Endodermal cell (in vitro differentiated cells): ENCODE measurements around the gene KAZN. TPM values are rescaled to one million over a fixed set of nuclear protein-coding genes. Genes with fewer than 3 reads are reported as not detected.

Experiments
- DNase-seq: peaks from one replicate; pipeline ENCODE4 v3.0.0-alpha.2; 2017
- H3K27ac ChIP-seq: 2 replicates; pipeline ENCODE4 v1.5.1; 2013; ENCODE audit warnings: mild to moderate bottlenecking, low read depth, low read length, moderate library complexity
- H3K27me3 ChIP-seq: 2 replicates; pipeline ENCODE4 v1.6.1; 2013; ENCODE audit warnings: mild to moderate bottlenecking, low read length, moderate library complexity; ENCODE audit not compliant: insufficient read depth, control insufficient read depth, poor library complexity, severe bottlenecking
- H3K36me3 ChIP-seq: 2 replicates; pipeline ENCODE4 v1.7.0; 2013; ENCODE audit warnings: mild to moderate bottlenecking, low read length, moderate library complexity; ENCODE audit not compliant: control insufficient read depth, insufficient read depth
- H3K4me1 ChIP-seq: one replicate; pipeline ENCODE4 v1.7.0; 2013; ENCODE audit warnings: low read length; ENCODE audit not compliant: control insufficient read depth, insufficient read depth
- H3K4me3 ChIP-seq: 2 replicates; pipeline ENCODE4 v1.5.1; 2013; ENCODE audit warnings: mild to moderate bottlenecking, low read length, moderate library complexity
- H3K9ac ChIP-seq: 2 replicates; pipeline ENCODE4 v1.6.1; 2013; ENCODE audit warnings: mild to moderate bottlenecking, low read length, moderate library complexity; ENCODE audit not compliant: poor library complexity, severe bottlenecking; ENCODE audit errors: extremely low read depth
- H3K9me3 ChIP-seq: 2 replicates; pipeline ENCODE4 v1.6.1; 2013; ENCODE audit warnings: mild to moderate bottlenecking, low read length, moderate library complexity; ENCODE audit not compliant: control insufficient read depth
- H3K27ac Mint-ChIP-seq: 2 replicates; pipeline ENCODE4 v1.8.0; 2020; ENCODE audit warnings: mixed read lengths
- H3K27me3 Mint-ChIP-seq: 2 replicates; pipeline ENCODE4 v1.8.0; 2021; ENCODE audit warnings: mild to moderate bottlenecking, mixed read lengths; ENCODE audit not compliant: insufficient read depth
- H3K36me3 Mint-ChIP-seq: 2 replicates; pipeline ENCODE4 v1.8.0; 2020; ENCODE audit warnings: low read depth, mixed read lengths
- H3K4me1 Mint-ChIP-seq: 2 replicates; pipeline ENCODE4 v1.8.0; 2020; ENCODE audit warnings: mixed read lengths
- H3K4me3 Mint-ChIP-seq: 2 replicates; pipeline ENCODE4 v1.8.0; 2020; ENCODE audit warnings: mild to moderate bottlenecking, moderate library complexity, mixed read lengths
- H3K9me3 Mint-ChIP-seq: 2 replicates; pipeline ENCODE4 v1.8.0; 2020; ENCODE audit warnings: mild to moderate bottlenecking, mixed read lengths
- WGBS, 2 experiments: methylation state at CpG; one replicate each; pipeline versions ENCODE4 v1.1.5 to v1.1.7; 2013; ENCODE audit warnings: missing lambda C conversion rate in 2 of 2, mixed read lengths in 1 of 2; ENCODE audit not compliant: insufficient coverage in 1 of 2, insufficient read length in 1 of 2; 5-methylcytosine and 5-hydroxymethylcytosine counted together
- total RNA-seq, 2 donors: library from RNA; stranded (reverse); fragmentation: NEBNext Ultra II Directional in 1 of 2; extraction: Animal tissue kit (Norgen Biotek cat#: 25700) in 1 of 2; gene quantifications; 2 replicates in 1 of 2; 3 replicates in 1 of 2; pipeline ENCODE4 v1.2.1, GENCODE V29; 2021
- TF ChIP-seq, protein P1 (sequence below): fragments of 200-600 bp; sonication (generic); conservative IDR thresholded peaks from 2 replicates; pipeline ENCODE4 v1.5.0; 2021; ENCODE audit warnings: antibody characterized with exemption, mild to moderate bottlenecking

KAZN gene
- total RNA-seq, 2 donors from 2014 or later, result 12.4 to 13.9 TPM

DNA sequence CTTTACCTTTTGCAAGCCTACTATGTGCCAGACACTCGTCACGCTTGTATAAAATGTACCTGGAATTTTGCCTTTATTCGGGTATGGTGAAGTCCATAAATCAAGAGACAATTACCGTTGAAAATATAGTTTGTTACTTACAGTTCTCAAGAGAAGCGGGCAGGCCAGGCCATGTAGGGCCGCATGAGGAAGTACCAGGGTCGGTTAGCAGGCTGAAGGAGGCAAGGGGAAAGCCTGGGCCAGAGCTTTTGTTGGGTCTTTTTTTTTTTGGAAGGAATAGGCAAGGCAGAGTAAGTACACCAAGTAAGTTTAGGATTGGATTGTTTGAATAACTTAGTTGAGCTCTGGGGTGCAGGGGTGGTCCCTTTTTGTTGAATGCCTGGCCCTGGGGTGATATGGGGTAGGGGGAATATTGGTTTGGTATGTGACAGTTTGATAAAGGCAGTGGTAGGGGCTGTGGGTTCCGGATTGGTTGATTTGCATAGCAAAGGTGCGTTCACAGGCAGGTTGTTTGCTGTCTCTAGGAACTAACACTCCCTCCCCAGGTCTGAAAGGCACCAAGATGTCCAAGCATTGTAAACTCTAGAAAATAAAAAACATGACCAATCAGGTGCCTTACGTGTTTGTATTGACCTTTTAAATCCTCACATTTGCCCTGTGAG lies 80.7 kb downstream of the KAZN start:
- Mint-ChIP-seq H3K4me3 (peak overlapping the region; percentile 38), H3K27me3 (no peaks in the 10 kb centered on the region), H3K27ac (peak overlapping the region; percentile 72), H3K4me1 (peaks cover 47% of the 10 kb centered on the region), H3K9me3 (peaks cover 11% of the 10 kb centered on the region), H3K36me3 (no peaks in the 10 kb centered on the region)
- Histone ChIP-seq H3K36me3 (no peaks in the 10 kb centered on the region), H3K9ac (no peak overlapping the region), H3K9me3 (peaks cover 14% of the 10 kb centered on the region), H3K4me1 (peaks cover 17% of the 10 kb centered on the region), H3K27me3 (no peaks in the 10 kb centered on the region), H3K27ac (no peak overlapping the region), H3K4me3 (no peak overlapping the region)
- DNase-seq, result no peak
- WGBS, 2 experiments, result 82 to 89% methylated on average over 8 to 10 of the region's 10 CpGs
- TF ChIP-seq, protein P1, sequence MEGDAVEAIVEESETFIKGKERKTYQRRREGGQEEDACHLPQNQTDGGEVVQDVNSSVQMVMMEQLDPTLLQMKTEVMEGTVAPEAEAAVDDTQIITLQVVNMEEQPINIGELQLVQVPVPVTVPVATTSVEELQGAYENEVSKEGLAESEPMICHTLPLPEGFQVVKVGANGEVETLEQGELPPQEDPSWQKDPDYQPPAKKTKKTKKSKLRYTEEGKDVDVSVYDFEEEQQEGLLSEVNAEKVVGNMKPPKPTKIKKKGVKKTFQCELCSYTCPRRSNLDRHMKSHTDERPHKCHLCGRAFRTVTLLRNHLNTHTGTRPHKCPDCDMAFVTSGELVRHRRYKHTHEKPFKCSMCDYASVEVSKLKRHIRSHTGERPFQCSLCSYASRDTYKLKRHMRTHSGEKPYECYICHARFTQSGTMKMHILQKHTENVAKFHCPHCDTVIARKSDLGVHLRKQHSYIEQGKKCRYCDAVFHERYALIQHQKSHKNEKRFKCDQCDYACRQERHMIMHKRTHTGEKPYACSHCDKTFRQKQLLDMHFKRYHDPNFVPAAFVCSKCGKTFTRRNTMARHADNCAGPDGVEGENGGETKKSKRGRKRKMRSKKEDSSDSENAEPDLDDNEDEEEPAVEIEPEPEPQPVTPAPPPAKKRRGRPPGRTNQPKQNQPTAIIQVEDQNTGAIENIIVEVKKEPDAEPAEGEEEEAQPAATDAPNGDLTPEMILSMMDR, result no peak

DNA sequence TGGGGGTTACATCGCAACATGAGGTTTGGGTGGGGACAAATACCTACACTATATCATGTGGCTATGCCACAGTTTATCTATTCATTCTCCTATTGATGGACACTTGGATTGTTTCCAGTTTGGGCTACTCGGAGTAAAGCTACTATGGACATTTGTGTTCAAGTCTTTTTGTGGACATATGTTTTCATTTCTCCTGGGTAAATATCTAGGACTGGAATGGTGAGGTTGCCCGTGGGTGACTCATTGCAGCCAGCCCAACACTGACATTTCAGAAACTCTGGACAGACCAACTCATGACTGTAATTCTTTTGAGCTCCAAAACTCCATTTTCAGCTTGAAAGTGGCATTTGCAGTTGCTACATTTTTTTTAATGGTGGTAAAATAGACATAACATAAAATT lies 82.7 kb downstream of the KAZN start:
- TF ChIP-seq, protein P1, result no peak
- DNase-seq, result no peak
- H3K27ac Mint-ChIP-seq, result no peak overlapping the region
- no peak overlapping the region for H3K4me3 Mint-ChIP-seq
- Histone ChIP-seq H3K27me3 (no peaks in the 10 kb centered on the region), H3K9ac (no peak overlapping the region), H3K36me3 (no peaks in the 10 kb centered on the region), H3K4me1 (peaks cover 17% of the 10 kb centered on the region), H3K27ac (no peak overlapping the region), H3K9me3 (peaks cover 26% of the 10 kb centered on the region), H3K4me3 (no peak overlapping the region)
- no peaks in the 10 kb centered on the region for H3K27me3 Mint-ChIP-seq
- no peaks in the 10 kb centered on the region for H3K36me3 Mint-ChIP-seq
- peaks cover 17% of the 10 kb centered on the region for H3K9me3 Mint-ChIP-seq
- WGBS, 2 experiments, result 96 to 100% methylated on average over 1 to 3 of the region's 3 CpGs
- peaks cover 47% of the 10 kb centered on the region for H3K4me1 Mint-ChIP-seq

DNA sequence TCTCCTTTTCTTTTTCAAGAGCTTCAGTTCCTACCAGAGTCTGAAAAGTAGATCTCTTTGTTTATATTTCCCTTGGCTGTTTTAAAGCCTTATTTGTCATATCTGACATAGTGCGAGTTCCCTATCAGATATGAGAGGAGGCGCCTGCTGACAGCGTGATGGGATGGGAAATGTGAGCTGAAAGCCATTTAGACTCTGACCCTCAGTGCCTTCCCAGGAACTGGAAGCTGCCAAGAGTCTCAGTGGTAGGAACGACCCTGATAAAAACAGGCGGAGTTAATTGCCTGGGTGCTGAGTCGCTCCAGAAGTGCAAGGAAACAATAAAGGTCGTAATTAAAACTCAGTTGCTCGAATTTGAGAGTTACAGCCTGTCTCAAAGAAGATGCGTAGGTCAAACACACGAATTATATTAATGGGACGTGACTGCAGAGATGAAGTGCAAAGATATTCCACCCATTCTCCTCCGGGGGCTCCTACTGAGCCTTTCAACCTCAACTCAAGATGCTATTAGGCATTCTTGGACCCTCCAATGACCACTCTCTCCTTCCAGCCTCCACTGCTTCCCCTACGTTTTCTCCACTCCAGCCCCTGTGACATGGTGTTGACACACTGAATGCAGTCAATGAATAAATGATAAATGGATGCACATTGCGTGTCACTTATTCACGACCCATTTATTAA lies 84.6 kb downstream of the KAZN start:
- TF ChIP-seq, protein P1, result no peak
- 62 to 73% methylated on average over 13 to 15 of the region's 15 CpGs for WGBS, 2 experiments
- H3K36me3 Mint-ChIP-seq, result no peaks in the 10 kb centered on the region
- peaks cover 11% of the 10 kb centered on the region for H3K9me3 Mint-ChIP-seq
- Histone ChIP-seq H3K36me3 (no peaks in the 10 kb centered on the region), H3K9ac (peak overlapping the region; percentile 52), H3K4me3 (peak overlapping the region; percentile 65), H3K9me3 (peaks cover 19% of the 10 kb centered on the region), H3K4me1 (peaks cover 26% of the 10 kb centered on the region), H3K27me3 (no peaks in the 10 kb centered on the region), H3K27ac (peak overlapping the region; percentile 71)
- peak; percentile 75 for DNase-seq
- H3K27ac Mint-ChIP-seq, result peak overlapping the region; percentile 85
- no peaks in the 10 kb centered on the region for H3K27me3 Mint-ChIP-seq
- no peak overlapping the region for H3K4me3 Mint-ChIP-seq
- peaks cover 58% of the 10 kb centered on the region for H3K4me1 Mint-ChIP-seq
